NCI-H524 (cell line): ENCODE data around the gene KCNJ14.
A peak's percentile ranks its signal among the peaks of the same experiment; 100 is the strongest.

Experiments
- DNase-seq, 2 experiments: peaks; one replicate each; lab custom pipeline; 2025; lab: John Stamatoyannopoulos, UW

Gene KCNJ14

GRCh38 chr19:48508729-48509411 is 53.5 kb downstream of the KCNJ14 start:
- DNase-seq = no peak

DNA sequence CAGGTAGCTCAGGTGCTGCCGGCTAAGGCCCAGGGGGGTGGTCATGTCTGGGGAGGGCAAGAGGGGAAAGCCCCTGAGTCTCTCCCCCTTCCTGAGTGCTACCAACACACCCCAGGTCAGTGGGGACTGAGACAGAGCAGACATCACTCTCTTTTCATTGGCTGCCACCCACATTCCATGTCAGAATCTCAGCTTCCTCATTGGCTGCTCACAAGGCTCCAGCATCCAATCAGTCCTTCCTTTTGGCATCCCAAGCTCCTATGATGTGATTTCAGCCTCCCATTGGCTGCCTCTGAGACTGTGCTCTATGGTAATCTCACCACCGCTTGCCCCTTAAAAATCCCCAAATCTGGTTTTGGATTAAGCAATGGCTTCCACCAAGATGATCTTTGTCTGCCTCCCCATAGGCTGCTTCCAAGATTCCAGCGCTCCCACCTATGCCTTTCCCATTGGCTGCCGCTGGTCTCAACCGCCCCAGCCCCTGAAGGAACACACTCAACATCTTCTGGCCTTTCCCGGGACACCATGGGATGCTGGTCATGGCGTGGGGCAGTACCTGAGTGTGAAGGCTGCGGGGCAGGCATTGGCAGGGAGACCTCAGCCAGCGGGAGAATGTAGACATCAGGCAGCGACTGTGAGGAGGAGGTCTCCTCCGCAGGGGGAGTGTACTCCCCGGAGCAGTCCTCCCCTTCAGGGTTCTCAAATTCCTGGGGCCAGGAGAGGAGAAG is 54.3 kb downstream of the KCNJ14 start:
- no peak for DNase-seq

DNA sequence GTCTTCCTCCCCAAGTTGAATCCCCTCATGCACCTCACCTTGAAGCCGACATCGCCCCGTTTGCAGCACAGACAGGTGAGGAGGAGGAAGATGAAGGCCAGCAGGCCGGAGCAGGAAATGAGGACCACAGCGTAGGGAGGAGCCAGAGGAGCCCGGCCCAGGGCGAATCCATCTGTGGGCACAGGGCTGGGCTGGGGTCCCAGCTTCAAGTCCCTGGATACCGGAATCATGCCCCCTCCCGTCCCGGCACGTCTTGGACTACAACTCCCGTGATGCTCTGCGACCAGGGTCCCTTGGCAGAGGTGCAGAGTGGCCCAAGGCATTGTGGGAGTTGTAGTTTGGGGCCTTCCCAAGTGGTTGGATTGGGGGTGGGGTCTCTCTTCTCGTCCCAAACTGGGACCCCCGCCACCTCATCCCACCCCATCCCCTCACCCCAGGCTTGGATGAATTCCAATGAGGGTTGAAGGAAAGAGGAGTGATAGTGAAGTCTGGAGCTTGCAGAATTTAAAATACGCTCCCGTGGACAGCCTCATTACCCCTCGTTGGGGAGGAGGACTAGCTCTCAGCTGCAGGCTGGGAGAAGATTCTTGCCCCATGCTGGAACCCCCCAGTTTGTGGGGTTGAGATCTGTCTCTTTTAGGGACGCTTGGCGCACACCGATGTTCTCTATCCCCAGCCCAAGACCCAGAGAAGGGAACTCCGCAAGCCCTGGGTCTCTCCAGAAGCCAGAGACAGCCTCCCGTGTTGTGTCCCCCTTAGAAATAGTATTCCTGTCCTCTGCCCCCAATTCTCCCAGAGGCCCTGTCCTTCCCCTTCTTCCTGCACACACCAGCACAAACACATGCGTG is 55.3 kb downstream of the KCNJ14 start:
- peak; percentile 60 to 71 for DNase-seq

- DNase-seq = no peak
Observed at GRCh38 chr19:48511321-48511731, 56.0 kb downstream of the KCNJ14 start.

DNA sequence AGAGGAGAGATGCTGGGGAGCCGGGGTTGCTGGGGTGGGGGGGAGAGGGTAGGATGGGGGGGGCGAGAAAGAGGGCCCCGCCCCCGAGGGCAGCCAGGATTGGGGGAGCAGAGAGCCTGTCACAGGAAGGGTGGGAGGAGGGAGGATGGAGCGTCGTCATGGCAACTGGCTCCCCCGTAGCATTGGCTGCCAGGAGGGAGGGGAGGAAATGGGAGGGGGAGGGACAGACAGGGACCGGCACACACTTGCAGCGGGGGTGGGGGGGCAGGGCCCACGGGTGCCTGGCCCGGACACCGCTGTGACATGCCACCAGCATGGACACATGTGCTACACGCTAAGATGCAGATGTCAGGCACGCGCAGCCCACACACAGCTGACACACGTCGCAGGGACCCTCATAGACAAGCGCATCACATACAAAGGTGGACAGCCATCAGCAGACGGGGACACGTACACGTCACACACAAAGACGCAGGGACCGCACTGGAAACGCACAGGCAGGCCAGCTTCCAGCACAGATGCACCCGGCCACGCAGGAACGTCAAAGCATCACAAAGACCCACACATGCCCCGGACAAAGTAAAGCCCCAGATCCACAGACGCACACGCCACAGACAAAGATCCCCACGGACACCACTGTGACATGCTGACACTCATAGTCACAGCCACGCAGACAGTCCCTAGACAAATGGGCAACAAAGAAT is 56.6 kb downstream of the KCNJ14 start, which contains the start of gene LMTK3:
TSS of gene LMTK3 (minus strand) at position 36 of the 704 bp plus-strand sequence. CDS start 259 bp downstream, outside the sequence.
- peak; percentile 90 to 93 for DNase-seq

DNA sequence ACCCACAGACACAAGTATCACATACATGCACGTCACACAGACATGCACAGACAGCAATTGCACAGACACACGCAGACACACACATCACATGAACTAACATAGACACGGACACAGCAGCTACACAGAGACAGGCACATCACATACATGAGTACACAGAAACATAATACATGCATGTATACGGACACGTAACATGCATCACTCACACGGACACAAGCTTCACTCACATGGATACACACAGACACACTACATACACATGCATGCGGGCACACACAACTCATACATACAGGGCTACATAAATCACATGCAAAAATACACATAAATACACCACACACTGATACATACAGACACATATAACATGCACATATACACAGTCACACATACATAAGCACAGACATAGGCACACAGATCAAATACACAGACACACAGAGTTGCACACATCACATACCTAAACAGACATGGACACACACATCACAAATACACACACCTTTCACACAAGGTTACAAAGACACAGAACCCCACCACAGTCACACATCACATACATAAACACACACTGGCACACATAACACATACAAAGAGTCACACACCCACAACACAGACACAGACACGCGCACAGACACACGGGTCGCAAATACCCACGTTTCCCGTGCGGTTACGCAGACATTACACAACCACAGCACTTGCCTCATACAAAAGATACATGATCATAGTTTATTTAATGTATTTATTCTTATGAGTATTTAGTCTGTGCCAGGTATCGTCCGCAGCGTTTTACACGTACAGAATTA is 57.3 kb downstream of the KCNJ14 start:
- DNase-seq = no peak

DNA sequence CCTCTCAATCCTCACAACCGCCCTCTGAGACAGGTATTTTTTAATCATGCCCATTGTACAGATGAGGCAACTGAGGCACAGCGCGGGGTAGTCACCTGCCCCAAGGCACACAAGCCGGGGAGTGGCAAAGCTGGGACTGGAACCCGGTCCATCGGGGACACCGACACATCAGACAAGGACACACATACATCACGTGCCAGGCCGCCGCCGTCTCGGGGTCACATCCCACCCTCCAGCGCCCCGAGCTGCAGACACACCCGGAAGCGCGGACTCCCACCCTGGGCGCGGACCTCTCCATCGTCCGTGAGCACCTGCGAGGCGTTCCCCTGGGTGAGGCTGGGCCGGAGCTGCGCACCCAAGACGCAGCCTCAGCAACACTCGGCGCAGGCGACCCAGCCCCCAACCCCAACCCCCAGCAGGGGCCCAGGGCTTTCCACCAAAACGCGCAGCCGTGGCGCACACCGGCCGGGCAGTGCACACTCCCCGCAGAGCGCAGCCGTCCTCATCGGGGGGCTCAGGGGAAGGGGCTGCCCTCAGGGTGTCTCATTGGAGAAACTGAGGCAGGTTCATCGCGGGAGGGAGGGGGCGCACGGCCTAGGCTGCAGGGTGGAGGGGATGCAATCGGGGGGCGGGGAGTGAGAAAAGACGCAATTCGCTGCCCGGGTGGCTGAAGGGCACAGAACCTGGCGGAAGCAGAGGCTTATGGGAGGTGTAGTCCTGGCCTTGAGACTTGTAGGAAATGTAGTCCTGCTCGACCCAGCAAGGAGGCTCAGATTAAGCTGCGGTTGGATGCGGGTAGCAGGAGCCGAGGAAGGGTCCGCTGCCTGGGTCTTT is 58.1 kb downstream of the KCNJ14 start:
- peak; percentile 86 to 89 for DNase-seq

DNA sequence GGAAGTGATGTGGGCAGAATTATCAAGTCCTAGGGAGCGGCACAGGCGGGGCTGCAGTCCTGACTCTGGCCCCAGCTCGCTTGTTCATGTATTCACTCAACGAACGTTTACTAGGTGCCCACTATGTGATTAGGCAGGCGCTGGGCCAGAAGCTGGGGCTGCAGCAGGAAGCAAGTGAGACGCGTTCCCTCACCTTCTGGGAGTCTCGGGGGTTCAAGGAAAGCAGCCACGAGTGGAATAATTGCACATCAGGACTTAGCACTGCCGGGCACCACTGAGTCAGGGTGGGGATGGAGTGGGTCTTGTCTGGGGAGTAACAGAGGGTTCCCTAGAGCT is 58.7 kb downstream of the KCNJ14 start:
- no peak for DNase-seq

- no peak for DNase-seq
Observed at GRCh38 chr19:48516536-48516935, 61.2 kb downstream of the KCNJ14 start.
